ENCODE data around the gene FARP2.
"Not testable (repeated sequence)": the region's sequence is repeated elsewhere in the genome, so short reads cannot be mapped to it uniquely, and the experiment has no call there.

The FARP2 gene

DNA sequence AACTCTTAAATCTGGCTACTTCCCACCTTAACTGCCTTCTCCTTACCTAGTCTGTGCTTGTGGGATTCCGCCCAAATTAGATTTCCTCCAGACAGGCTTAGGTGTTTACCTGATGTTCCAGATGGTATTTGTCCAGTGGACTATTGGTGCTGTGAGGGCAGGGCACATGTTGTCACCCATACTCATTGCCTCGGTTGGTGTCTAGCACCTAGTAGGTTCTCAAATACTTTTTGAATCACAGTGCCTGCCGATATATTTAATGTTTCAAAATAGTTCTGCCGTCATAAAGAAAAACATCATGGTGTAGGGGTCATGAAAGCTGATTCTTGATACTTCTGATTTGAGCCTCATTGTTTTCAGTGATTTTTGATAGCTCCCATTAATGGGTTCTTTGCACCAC lies 39.3 kb upstream of the FARP2 start:
- in situ Hi-C loops (cut with HindIII; ENCODE audit: low sequenced_read_pairs): no loop called here
- no peak for DNase-seq (ENCODE audit: low read depth, low spot score)
- no peak for TF ChIP-seq CTCF (IDR thresholded peaks at IDR 0.05; ENCODE audit: low read depth, low read length)
- peak overlapping the region; percentile 90 for H3K4me3 ChIP-seq (ENCODE audit: low read depth, low read length)

GRCh38 chr2:241317391-241317790 lies 38.7 kb upstream of the FARP2 start:
- H3K4me3 ChIP-seq (ENCODE audit: low read depth, low read length): peak overlapping the region; percentile 90
- in situ Hi-C loops (cut with HindIII; ENCODE audit: low sequenced_read_pairs): no loop called here
- DNase-seq (ENCODE audit: low read depth, low spot score): no peak
- no peak for TF ChIP-seq CTCF (IDR thresholded peaks at IDR 0.05; ENCODE audit: low read depth, low read length)

GRCh38 chr2:241318830-241319229 lies 37.3 kb upstream of the FARP2 start:
- H3K4me3 ChIP-seq (ENCODE audit: low read depth, low read length); DNase-seq (ENCODE audit: low read depth, low spot score); in situ Hi-C loops (cut with HindIII; ENCODE audit: low sequenced_read_pairs): not testable (repeated sequence)

- TF ChIP-seq CTCF (IDR thresholded peaks at IDR 0.05; ENCODE audit: low read depth, low read length): no peak
- H3K4me3 ChIP-seq (ENCODE audit: low read depth, low read length): no peak overlapping the region
- no peak for DNase-seq (ENCODE audit: low read depth, low spot score)
- in situ Hi-C loops (cut with HindIII; ENCODE audit: low sequenced_read_pairs): no loop called here
Measured at GRCh38 chr2:241320394-241320793, 35.7 kb upstream of the FARP2 start.

GRCh38 chr2:241321033-241321432 lies 35.1 kb upstream of the FARP2 start:
- in situ Hi-C loops (cut with HindIII; ENCODE audit: low sequenced_read_pairs): no loop called here
- no peak for DNase-seq (ENCODE audit: low read depth, low spot score)
- no peak for TF ChIP-seq CTCF (IDR thresholded peaks at IDR 0.05; ENCODE audit: low read depth, low read length)
- no peak overlapping the region for H3K4me3 ChIP-seq (ENCODE audit: low read depth, low read length)

GRCh38 chr2:241321886-241322285 lies 34.2 kb upstream of the FARP2 start:
- no peak for DNase-seq (ENCODE audit: low read depth, low spot score)
- no peak for TF ChIP-seq CTCF (IDR thresholded peaks at IDR 0.05; ENCODE audit: low read depth, low read length)
- no peak overlapping the region for H3K4me3 ChIP-seq (ENCODE audit: low read depth, low read length)
- in situ Hi-C loops (cut with HindIII; ENCODE audit: low sequenced_read_pairs): no loop called here

DNA sequence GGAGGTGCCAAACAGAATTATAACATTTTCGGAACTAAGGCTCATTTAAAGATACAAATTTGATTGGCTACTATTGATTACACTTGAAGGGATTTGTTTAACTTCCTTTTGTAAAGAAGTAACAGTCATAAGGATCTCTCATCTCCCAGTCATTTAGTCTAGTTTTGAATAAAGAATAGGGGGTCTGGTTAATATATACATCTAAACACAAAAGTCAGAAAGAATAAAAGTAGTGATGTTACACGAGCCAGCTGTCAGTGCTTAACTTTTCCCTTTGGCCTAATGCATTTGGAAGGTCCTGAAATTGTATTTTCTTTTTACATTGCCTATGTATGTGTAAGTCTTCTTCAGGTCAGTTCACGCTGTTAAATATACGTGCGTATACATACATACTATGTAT lies 32.3 kb upstream of the FARP2 start:
- no peak for DNase-seq (ENCODE audit: low read depth, low spot score)
- no peak for TF ChIP-seq CTCF (IDR thresholded peaks at IDR 0.05; ENCODE audit: low read depth, low read length)
- in situ Hi-C loops (cut with HindIII; ENCODE audit: low sequenced_read_pairs): no loop called here
- no peak overlapping the region for H3K4me3 ChIP-seq (ENCODE audit: low read depth, low read length)

Data from astrocyte of the spinal cord (primary cell).